WTC11 (cell line): ENCODE data around the gene RPS6KB2.

Experiments used
- CBFB ChIP-seq: sonication (generic); formaldehyde crosslinking; IDR thresholded peaks from 2 replicates; pipeline ENCODE4 v1.8.1; 2022; ENCODE audit warnings: mild to moderate bottlenecking, low read depth, missing genetic modification reagents
- CREB1 ChIP-seq: sonication (generic); formaldehyde crosslinking; IDR thresholded peaks from 2 replicates; pipeline ENCODE4 v1.8.0; 2023; ENCODE audit warnings: mild to moderate bottlenecking, missing genetic modification reagents
- CREM ChIP-seq: sonication (generic); formaldehyde crosslinking; IDR thresholded peaks from 2 replicates; pipeline ENCODE4 v1.8.1; 2022; ENCODE audit warnings: mild to moderate bottlenecking, missing genetic modification reagents, moderate library complexity
- NFE2L1 ChIP-seq: sonication (generic); formaldehyde crosslinking; IDR thresholded peaks from 2 replicates; pipeline ENCODE4 v1.8.1; 2023; ENCODE audit warnings: missing genetic modification reagents
- TF ChIP-seq, protein P1 (sequence below): fragments of 200-600 bp; IDR thresholded peaks from 2 replicates; pipeline ENCODE4 v1.8.0; 2022; ENCODE audit warnings: antibody characterized with exemption
- TF ChIP-seq, protein P2 (sequence below): sonication (generic); formaldehyde crosslinking; IDR thresholded peaks from 2 replicates; pipeline ENCODE4 v1.8.0; 2022; ENCODE audit warnings: mild to moderate bottlenecking, missing genetic modification reagents
- TF ChIP-seq, protein P3 (sequence below): fragments of 250-450 bp; sonication (Bioruptor Pico); IDR thresholded peaks from 2 replicates; pipeline ENCODE4 v1.8.0; 2021; ENCODE audit warnings: mild to moderate bottlenecking
- TF ChIP-seq, protein P4 (sequence below): sonication (generic); formaldehyde crosslinking; IDR thresholded peaks from 2 replicates; pipeline ENCODE4 v1.8.1; 2023; ENCODE audit warnings: mild to moderate bottlenecking, missing genetic modification reagents, moderate library complexity
- TF ChIP-seq, protein P5 (sequence below): sonication (generic); formaldehyde crosslinking; IDR thresholded peaks from 2 replicates; pipeline ENCODE4 v1.8.1; 2023; ENCODE audit warnings: mild to moderate bottlenecking, moderate library complexity, missing genetic modification reagents
- TF ChIP-seq, protein P6 (sequence below): sonication (generic); formaldehyde crosslinking; IDR thresholded peaks from 2 replicates; pipeline ENCODE4 v1.8.1; 2022; ENCODE audit warnings: missing genetic modification reagents, borderline replicate concordance

DNA sequence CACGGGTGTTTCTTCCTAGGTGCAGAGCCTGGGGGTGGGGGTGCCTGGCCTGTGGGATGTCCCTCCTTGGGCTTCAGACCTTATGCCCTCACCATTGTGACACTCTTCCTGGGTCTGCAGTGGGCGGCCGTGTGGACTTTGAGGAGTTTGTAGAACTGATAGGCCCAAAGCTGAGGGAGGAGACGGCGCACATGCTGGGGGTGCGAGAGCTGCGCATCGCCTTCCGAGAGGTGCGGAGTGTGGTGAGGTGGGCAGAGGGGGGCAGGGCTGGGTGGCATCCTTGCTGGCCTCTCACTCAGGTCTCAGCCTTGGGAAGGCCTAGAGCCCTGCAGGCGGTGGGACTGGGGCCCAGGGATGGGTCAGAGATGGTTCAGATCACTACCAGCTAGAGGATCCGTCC lies 29.2 kb downstream of the RPS6KB2 start:
- no peak for TF ChIP-seq NFE2L1 (CRISPR knock-in tag)
- TF ChIP-seq, protein P1, sequence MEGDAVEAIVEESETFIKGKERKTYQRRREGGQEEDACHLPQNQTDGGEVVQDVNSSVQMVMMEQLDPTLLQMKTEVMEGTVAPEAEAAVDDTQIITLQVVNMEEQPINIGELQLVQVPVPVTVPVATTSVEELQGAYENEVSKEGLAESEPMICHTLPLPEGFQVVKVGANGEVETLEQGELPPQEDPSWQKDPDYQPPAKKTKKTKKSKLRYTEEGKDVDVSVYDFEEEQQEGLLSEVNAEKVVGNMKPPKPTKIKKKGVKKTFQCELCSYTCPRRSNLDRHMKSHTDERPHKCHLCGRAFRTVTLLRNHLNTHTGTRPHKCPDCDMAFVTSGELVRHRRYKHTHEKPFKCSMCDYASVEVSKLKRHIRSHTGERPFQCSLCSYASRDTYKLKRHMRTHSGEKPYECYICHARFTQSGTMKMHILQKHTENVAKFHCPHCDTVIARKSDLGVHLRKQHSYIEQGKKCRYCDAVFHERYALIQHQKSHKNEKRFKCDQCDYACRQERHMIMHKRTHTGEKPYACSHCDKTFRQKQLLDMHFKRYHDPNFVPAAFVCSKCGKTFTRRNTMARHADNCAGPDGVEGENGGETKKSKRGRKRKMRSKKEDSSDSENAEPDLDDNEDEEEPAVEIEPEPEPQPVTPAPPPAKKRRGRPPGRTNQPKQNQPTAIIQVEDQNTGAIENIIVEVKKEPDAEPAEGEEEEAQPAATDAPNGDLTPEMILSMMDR, result no peak
- TF ChIP-seq, protein P2, sequence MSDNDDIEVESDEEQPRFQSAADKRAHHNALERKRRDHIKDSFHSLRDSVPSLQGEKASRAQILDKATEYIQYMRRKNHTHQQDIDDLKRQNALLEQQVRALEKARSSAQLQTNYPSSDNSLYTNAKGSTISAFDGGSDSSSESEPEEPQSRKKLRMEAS (CRISPR knock-in tag), result no peak
- TF ChIP-seq CREB1, result no peak
- no peak for TF ChIP-seq CREM (CRISPR knock-in tag)
- TF ChIP-seq, protein P3, sequence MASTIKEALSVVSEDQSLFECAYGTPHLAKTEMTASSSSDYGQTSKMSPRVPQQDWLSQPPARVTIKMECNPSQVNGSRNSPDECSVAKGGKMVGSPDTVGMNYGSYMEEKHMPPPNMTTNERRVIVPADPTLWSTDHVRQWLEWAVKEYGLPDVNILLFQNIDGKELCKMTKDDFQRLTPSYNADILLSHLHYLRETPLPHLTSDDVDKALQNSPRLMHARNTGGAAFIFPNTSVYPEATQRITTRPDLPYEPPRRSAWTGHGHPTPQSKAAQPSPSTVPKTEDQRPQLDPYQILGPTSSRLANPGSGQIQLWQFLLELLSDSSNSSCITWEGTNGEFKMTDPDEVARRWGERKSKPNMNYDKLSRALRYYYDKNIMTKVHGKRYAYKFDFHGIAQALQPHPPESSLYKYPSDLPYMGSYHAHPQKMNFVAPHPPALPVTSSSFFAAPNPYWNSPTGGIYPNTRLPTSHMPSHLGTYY (CRISPR knock-in tag), result no peak
- no peak for TF ChIP-seq CBFB (CRISPR knock-in tag)
- TF ChIP-seq, protein P4, sequence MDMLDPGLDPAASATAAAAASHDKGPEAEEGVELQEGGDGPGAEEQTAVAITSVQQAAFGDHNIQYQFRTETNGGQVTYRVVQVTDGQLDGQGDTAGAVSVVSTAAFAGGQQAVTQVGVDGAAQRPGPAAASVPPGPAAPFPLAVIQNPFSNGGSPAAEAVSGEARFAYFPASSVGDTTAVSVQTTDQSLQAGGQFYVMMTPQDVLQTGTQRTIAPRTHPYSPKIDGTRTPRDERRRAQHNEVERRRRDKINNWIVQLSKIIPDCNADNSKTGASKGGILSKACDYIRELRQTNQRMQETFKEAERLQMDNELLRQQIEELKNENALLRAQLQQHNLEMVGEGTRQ (CRISPR knock-in tag), result no peak
- TF ChIP-seq, protein P5, sequence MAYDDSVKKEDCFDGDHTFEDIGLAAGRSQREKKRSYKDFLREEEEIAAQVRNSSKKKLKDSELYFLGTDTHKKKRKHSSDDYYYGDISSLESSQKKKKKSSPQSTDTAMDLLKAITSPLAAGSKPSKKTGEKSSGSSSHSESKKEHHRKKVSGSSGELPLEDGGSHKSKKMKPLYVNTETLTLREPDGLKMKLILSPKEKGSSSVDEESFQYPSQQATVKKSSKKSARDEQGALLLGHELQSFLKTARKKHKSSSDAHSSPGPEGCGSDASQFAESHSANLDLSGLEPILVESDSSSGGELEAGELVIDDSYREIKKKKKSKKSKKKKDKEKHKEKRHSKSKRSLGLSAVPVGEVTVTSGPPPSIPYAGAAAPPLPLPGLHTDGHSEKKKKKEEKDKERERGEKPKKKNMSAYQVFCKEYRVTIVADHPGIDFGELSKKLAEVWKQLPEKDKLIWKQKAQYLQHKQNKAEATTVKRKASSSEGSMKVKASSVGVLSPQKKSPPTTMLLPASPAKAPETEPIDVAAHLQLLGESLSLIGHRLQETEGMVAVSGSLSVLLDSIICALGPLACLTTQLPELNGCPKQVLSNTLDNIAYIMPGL (CRISPR knock-in tag), result no peak
- TF ChIP-seq, protein P6, sequence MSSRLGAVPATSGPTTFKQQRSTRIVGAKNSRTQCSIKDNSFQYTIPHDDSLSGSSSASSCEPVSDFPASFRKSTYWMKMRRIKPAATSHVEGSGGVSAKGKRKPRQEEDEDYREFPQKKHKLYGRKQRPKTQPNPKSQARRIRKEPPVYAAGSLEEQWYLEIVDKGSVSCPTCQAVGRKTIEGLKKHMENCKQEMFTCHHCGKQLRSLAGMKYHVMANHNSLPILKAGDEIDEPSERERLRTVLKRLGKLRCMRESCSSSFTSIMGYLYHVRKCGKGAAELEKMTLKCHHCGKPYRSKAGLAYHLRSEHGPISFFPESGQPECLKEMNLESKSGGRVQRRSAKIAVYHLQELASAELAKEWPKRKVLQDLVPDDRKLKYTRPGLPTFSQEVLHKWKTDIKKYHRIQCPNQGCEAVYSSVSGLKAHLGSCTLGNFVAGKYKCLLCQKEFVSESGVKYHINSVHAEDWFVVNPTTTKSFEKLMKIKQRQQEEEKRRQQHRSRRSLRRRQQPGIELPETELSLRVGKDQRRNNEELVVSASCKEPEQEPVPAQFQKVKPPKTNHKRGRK (CRISPR knock-in tag), result no peak
